ENCODE results near the gene OTOF.

OTOF gene

DNA sequence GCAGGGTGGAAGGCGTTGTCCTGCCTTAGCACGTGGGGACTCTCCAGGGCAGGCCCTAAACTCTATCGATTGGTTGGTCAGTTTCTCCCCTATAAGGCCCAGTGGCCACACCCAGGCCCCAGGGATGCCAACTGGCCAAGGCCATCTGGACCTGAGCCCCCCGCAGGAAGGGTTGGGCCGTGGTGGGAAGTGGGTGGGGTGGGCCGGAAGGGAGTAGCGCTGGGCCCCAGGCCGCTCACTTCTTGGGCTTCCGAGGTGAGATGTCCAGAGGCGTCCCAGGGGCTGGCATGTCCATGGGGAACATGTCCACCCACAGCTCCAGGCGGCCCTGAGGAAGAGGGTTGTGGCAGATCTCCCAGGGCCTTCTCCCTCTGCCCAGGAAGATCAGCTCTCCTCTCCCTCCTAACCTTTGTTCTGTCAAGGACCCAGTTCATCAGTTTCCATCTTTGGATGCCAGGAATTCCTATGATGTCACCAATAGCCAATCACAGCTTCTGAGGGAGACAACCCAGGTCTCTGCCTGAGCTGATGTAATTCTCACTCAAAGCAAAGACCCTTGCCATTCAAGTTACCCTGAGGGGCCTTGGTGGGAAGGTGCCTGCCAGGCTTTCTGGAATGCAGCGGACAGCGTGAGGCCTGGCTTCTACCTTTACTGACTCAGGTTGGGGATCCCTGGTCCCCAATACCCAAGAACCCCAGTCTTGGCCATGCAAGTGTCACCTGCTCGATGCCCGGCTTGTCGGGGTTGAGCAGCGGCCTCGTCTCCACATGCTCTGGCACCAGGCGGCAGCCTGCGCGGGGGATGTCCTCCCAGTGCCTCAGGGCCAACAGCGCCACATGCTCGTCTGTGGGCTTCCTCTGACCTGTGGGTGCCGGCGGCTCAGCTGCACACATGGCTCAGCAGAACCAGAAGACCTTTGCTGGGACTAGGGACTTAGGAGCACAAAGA, 14.4 kb downstream of the OTOF start:
- no peak for DNase-seq

- DNase-seq = no peak
Observed at GRCh38 chr2:26462511-26463243, 15.2 kb downstream of the OTOF start.

- DNase-seq = no peak
Observed at GRCh38 chr2:26462100-26462499, 15.8 kb downstream of the OTOF start.

GRCh38 chr2:26461601-26462023, 16.3 kb downstream of the OTOF start:
- no peak for DNase-seq

- DNase-seq = no peak
Observed at GRCh38 chr2:26460613-26461031, 17.3 kb downstream of the OTOF start.

GRCh38 chr2:26459991-26460612, 17.8 kb downstream of the OTOF start:
- DNase-seq = no peak

DNA sequence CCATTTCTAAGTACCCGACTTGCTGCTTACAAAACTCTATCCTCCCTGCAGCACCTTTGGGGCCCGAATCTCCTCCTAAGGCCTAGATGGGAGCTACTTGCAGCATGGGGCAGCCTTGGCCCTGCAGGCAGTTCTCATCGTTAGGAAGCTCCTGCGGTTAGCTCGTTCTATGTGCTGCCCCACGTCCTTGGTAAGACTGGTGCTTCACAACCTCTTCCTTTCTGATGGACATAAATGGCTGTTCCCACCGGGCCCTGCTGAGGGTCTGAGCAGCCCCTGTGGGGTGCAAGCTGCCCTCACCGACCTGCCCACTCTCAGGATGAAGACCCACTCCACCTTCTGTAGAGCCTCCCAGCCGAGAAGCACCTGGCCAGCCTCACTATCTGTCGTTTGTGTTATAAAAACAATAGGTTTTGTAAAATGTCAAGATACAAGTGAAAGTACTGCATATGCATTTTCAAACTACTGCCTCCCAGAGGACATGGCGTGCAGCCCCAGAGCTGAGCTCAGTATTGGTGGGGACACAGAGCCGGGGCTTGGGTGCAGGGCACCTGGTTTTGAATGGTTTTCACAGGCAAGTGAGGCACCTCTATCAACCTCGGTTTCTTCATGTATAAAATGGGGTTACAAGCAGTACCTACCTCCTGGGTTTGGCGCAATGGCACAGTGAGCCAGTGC, 19.4 kb downstream of the OTOF start:
- DNase-seq = no peak

- DNase-seq = no peak
Observed at GRCh38 chr2:26457695-26458364, 20.1 kb downstream of the OTOF start.

- DNase-seq = no peak
Observed at GRCh38 chr2:26457251-26457666, 20.7 kb downstream of the OTOF start.

- DNase-seq = no peak
Observed at GRCh38 chr2:26456440-26457250, 21.3 kb downstream of the OTOF start.

GRCh38 chr2:26455670-26456439, 22.1 kb downstream of the OTOF start:
- no peak for DNase-seq

DNA sequence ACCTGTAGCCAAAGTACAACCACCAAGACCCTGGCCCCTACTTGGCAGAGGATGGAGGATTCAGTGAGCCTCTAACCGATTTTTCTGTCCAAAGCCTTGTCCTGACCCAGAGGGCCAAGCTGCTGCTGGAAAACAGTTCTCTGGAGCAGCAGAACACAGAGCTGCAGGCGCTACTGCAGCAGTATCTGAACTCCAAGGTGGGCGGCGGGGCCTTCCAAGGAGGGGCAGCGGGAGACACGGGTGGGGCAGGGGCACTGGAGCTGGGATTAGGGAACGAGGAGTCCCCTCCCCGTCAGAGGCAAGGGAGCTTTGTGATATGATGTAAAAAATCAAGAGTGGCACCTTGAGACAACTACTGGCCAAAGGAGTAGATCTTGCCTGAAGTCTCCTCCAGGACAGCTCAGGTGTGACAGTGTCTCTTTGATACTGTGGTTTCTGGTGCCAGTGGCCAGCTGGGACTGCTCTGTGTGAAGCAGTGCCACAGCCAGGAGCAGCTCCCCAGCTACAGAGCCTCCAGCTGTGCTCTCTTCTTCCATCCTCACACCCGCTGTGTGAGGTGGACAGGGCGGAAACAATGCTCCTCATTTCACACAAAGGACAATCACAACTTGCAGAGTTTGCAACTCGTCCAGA, 22.8 kb downstream of the OTOF start:
- no peak for DNase-seq

DNA sequence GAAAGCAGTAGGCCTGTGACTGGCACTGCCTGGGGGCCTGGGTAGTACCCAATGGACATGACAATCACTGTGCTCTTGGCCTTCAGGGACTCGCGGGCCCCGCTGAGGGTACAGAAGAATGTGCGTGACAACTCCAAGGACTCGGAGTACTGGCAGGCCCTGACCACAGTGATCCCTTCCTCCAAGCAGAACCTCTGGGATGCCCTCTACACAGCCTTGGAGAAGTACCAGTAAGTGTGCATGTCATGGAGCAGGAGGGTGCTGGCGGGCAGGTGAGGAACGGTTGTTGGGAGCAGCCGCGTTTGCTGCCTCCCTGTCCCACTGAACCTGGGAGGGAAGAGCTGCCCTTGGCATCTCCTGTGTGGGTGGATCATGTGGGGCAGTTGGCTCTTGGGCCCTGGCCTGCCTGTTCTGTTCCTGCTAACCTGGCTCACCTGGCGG, 23.3 kb downstream of the OTOF start:
- DNase-seq = no peak

- DNase-seq = no peak
Observed at GRCh38 chr2:26453421-26454329, 24.2 kb downstream of the OTOF start.

DNA sequence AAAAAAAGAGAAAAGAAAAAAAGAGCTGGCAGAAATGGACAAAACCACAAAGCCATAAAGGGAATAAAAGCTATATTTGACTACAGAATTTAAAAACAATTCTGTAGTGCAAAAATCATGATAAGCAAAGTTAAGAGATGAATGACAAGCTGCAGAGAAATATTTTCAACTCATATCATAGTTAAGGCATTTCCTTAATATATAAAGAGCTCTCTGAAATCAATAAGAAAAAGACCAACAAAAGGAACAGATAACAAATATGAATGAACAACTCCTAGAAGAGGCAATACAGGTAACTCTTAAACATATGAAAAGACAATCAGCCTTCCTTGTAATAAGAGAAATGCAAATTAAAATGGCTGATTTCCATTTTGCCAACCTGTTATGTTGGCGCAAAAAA, 26.2 kb downstream of the OTOF start:
- no peak for DNase-seq

DNA sequence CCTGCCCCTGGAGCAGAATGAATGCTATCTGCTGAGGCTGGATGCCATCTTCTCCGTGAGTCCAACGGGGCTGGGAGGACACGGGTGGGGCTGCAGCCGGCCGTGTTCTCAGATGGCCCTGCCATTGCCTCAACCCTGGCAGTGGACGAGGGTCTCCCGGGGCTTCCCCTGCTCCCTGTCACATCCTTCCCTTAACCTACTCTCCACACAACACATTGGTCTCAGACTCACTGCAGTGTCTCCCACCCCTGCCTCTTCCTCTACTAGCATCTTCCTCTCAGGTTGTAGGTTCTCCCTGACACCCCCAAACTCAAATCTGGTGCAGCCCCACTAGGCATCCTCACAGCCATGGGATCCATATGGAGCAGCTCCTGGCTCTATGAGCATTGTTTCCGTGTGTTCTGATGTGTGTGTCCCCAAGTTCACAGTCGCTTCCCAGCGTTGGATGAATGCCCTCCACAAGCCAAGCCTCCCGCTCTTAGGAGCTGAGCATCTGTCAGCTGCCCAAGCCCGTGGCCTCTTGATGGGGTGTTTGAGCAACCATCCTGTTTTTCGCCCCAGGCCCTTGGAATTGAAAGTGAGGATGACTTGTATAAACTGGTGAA, 27.8 kb downstream of the OTOF start:
- DNase-seq = no peak

DNA sequence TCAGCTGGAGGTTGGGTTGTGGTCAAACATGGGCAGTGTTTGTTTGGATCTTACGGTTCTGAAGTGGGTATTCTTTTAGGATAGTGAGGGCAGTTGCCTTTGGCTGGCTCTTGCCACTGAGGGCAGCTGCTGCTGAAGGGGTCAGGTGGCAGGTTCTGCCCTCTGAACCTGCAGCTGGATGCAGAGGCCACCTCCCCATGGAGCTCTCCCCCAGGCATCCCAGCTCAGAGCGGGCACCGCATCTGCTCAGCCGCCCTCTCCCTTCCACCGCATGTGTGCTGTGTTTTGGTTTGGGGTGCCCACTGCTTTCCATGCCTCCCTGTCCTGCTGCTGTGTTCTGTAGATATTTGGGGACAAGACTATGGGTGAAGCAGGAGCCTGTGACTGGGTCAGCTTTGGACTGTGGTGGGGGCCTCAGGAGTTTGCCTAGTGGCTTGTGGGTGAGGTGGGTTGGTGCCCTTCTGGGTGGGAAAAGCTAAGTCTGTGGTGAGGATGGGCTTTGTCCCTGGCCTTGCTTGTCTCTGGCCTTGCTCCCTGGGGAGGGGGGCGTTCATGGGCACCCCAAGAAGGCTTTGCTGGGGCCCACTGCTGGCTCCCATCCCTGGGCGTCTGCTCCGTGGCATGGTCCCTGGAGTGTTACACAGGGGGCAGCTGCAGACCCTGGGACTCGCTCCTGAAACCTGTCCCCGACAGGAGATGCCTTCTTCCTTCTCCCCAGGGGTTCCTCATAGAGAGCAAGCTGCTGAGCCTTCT, 28.5 kb downstream of the OTOF start:
- DNase-seq = no peak

DNA sequence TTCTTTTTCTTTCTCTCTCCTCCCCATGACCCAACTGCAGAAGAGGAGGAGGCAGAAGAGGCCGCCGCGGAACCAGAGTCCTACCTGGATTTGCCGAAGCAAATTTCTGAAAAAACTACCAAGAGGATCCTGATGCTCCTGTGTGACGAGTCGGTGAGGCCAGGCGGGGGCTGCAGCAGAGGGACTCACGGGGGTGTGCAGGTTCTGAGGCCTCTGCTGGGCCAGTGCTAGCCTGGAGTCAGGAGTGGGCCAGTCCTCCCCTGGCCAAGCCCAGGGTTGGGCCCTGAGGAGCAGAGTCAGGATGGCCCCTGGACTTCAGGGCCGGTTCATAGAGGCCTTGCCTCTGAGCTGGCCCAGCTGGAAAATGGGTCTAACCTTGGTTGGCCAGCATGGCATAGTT, 29.3 kb downstream of the OTOF start:
- no peak for DNase-seq
